GM21367 (cell line): ENCODE results near the gene HOXA13.

Experiments used
- ATAC-seq: cut with Tn5 transposase; IDR thresholded peaks from one replicate; pipeline ENCODE4 v1.9.1; 2021; ENCODE audit not compliant: unreplicated experiment

The HOXA13 gene

DNA sequence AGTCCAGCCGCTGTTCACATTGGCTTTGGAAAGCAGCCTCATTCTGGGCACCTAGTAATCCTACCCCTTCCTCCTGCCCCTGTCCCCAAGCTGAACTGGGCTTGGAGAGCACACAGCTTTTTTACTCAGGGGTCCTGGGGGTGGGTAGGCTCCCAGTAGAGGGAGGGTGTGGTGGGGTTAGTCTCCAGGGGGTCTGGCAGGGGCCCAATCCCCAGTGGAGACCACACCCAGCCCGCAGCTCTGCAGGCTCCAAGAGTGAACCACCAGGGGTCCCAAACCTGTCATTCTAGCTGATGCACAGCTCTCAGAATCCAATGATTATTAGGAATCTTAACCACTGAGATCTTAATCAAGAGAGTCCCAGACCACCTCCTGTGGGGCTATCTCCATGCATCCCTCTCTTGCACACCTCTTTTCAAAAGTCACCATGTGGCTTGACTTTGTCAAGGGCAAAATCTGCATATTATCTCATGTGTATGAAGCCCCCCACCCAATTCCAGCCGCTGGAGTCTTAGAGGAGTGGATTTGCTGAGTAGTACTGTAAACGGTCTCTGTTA, 17.5 kb downstream of the HOXA13 start:
- ATAC-seq, result no peak

GRCh38 chr7:27181795-27182275, 18.1 kb downstream of the HOXA13 start:
- ATAC-seq, result no peak

DNA sequence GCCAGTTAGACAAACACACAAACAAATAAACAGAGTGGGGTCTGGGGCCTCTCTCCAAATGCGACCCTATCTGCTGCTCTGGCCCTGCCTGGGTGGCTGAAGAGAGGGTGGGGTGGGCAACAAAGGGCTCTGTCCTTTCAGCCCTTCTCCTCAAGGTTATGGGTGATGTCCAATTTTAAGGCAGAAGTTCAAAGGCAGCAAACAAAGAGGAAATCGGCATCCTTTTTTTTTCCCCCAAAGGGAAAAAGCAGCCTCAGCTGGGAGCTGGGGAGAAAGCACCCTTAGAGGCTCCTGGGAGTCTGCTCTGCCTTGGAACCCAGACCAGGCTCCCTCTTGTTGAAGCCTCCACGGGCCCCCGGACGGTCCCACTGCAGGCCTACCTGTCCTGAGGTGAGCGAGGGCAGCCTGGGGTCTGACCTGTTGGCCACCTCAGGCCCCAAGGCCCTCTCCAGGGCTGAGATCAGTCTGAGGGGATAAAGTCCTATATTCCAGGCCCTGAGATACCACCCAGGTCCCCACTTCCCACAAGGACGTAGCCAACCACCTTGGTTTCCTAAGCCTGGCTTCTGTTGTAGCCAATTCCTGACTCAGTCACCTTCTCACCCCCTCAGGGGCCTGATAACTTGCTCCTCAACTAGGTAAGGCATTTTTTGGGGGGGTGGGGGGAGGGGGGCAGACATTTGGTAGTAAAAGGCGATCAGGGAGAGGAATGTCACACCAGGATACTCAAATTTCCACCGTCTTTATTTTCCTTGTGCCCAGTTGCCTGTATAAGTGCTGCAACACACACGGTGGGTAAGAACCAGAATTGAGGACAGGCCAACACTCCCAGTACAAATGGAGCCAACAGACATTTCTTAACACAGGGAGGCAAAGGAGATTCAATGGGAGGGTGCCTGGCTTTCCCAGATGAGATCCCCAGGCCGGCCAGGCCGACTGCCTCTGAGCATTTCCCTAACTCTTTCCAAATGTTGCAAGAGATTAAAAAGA, 19.2 kb downstream of the HOXA13 start:
- no peak for ATAC-seq

DNA sequence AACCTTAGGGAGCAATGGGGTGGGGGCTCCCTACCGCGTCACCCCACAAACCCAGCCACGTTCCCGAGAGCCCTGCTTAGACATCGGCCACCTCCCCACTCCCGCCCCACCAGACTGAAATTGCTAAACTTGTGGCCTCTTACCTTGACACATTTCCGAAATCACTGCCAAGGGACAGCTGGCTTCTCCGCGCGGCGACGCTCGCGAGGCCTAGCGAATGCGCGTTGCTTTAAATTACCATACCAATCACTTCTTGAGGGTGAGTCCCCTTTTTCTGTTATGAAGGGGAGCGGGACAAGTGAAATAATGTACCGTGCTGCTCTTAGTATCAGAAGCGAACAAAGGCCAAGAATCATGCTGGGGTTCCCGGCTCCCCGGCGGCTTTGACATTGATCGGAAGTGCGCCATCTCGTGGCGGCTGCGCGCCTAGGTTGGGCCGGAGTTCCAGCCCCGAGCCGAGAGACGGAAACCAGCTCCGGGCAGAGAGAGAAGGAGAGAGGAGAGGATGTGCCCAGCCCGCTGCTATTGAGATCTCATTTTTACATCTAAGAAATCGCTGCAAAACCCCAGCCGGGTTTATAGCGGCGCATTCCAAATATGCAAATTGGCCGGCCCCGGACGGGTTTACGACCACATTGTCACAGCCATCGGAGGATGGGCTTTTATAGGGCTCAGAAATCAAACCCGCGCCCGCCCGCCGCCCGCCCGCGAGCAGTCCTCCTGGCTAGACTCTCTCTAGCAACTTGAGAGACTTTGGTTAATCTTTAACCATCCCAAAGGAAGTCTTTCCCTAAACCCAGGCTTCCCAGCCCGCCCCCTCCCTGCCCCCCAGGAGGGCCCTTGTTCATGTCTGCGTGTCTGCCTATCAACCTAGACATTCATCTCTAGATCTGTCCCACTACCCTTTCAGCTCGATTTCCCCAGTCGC, 20.1 kb downstream of the HOXA13 start:
- ATAC-seq, result no peak

DNA sequence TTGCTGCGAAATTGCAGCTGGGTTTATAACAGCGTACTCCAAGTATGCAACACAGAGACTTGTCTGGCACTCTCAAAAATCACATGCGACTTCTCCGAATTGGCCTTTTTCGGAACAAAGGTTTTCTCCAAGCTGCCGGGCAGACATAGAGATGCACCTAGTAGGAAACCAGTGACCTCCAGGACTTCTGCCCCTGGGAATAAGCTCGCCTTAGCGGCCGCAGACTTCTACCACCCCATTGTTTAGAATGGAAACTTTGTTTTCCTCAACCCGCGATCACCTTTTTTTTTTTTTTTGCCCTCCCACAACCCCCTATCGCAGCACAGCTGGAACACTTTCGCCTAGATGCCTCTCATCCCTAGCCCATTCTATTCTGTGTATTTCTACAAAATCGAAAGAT, 20.9 kb downstream of the HOXA13 start:
- no peak for ATAC-seq

DNA sequence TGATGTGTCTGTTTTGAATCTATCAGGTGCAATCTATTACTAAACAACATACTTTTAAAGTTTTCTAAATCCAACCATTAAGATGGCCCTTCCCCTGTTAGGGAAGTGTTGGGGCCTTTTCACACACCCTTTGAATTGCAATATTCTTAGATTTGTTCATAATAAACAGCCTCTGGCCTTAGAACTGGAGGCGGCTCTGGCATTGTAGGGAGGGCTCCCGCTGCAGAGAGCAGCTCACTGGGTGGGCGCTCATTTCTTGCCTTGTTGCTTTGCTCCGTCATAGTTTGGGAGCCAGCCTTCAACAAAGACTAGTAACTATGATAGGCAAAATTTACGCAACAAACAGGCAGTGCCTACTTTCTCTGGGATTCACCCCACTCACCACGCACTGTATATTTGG, 21.5 kb downstream of the HOXA13 start:
- no peak for ATAC-seq

DNA sequence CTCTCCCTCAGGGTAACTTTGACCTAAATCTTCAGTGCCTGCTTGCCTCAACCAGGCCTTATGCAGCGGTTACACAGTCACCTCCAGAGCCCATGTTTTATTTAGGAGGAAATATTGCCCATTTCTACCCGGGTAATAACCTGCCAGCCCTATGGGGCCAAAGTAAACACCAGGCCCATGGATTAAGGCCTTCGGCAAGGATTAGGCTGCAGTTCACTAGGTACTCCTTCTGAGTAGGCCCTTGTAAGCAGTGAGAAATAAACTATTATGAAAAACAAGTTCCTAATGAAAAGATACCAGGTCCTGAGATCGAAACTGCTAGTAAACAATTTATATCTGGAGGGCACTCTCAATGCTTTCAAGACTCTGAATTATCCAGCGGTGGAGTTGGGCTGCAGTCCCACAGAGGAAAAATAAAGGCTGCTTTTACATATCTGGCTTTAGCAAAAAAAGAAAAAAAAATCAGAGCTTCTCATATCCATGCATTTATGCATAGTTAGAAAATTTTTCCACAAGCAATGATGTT, 22.0 kb downstream of the HOXA13 start:
- no peak for ATAC-seq

DNA sequence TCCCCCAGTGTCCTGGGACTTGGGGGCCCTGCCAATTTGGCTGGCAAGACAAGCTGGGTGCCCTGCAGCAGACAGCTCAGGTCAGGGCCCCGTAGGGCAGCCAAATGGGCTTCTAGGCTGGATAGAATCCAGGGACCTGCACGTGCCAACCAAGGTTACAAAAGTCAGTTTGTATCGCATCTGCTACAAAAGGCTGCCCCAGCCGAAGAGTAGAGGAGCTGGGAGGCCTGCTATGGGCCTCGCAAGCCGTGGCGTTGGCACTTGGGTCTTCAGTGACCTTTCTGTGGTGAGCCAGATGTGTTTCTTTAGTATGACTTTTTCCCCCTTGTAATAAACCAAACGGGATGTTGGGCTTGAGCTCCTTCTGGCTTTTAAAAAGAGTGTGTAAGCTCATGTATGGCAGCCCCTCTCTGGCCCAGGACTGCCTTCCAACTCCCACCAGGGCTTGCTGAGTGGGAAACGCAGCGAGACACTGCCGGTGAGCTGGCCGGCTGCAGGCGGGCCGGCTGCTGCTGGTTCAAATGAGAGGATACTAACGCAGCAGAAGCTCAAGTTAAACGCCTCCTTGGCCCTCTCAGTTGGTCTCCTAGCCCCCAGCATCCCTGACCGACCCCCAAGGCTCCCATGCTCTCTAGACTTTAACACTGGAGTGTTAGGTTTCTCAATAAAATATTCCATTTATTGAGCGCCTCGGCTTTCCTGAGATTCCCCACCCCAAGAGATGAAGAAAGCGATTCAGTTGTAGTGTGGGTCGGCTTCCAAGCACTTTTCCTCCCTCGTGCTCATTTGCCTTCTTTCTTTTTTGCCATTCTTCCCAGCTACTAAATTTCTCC, 22.7 kb downstream of the HOXA13 start:
- no peak for ATAC-seq

DNA sequence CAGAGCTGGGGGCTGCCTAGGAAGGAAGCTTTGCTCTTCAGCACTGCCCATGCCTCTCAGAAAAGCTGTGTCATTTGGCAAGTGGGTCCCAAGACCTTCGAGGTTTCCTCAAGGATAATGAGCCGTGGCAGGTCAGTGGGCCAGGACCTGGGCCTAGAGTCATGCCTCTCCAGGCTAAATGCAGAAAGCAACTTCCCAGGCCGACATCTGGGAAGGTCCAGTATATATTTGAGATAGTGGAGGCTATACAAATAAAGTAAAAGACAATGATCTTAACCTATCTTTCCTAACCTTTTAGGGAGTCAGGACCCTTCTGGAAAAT, 23.4 kb downstream of the HOXA13 start:
- no peak for ATAC-seq

DNA sequence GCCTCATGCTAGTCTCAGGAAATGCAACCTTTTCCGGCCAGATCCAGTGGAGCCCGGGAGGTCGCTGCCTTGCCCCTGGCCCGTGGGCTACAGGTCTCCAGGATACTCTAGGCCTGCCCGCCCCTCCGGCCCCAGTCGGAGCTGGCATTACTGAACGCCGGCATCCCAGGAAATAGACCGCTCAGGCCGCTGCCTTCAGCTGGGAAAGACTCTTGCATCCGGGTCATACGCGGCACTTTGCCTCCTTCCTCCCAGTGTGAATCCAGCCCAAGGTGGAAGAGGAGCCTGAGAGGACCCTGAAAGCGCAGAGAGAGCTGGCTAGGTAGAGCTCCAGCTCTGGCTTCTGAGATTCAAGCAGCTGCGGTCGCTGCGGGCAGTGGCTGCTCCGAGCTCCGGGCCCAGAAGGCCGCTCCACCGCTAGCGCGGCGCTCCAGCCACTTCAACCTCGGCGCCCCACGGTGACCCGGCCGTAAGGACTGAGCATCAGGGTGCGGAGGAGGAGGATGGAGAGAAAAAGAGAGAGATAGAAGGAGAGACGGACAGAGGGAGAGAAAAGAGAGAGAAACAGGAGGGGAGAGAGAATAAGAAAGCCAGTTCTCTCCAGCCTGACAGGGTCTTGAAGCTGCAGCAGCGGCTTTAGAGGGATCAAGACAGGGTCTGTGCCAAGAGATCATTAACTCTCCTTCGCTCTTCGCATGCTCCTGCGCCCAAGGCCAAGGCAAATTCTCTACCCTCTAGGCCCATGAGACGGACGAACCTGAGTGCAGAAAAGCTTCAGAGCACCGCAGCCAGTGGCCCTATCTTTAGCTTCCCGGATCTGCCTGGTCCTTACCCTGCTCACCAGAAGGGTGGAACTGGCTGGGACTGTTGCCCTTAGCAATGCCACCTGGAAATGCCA, 24.0 kb downstream of the HOXA13 start:
- ATAC-seq, result no peak

DNA sequence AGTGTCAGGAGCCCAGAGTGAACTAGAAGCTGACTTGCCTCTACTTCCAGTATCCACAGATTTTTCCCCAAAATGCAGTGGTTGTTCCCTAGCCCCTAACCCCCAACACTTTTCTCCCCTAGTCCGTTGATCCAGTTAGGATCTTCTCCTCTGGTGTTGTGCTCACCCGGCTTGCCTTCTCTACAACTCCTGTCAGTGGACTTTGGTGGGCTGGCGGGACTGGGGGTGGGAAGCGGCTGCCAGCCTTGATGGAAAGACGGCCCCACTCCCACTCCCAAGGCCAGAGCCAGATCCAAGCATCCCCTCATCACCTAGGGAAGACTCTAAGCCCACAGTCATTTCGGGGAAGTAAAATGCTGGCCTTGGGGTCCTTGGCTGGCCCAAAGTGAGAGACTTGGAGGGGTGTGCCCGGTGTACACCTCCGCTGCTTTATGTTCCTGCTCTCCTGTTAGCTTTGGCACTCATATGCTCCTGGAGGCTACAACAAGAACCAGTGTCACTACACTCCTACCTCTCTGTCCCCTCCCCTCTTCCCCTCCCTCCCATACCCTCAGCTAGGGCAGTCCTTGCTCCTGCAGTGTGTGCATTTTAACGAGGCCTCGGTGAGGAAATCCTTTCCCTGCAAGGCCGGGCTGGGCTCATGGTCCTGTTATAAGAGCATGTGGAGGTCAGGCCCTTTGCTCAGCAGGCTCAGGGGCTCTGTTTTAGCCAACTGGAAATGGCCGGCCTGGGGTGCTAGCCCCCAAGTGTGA, 24.8 kb downstream of the HOXA13 start:
- no peak for ATAC-seq

GRCh38 chr7:27173956-27174873, 25.7 kb downstream of the HOXA13 start, which contains the start of gene HOXA10:
HOXA10 (minus strand) TSS chr7:27174320; CDS start chr7:27174306, 14 bp downstream.
- ATAC-seq, result no peak

DNA sequence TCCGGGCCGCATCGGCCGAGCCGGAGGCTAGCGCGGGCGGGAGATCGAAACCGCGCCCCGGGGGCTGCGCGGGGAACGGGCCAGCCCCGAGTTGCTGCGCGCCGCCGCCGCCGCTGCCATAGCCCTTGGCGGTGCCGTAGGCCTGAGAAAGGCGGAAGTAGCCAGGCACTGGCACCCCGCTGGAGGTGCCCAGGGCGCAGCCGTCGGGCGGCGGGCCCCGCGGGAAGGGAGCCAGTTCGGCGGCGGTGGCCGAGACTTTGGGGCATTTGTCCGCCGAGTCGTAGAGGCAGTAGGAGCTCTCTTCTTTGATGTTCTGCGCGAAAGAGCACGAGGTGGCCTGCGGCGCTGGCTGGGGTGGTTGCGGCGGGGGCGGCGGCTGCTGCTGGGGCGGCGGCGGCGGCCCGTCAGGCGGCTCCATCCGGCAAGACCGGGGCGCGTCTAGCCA, 26.4 kb downstream of the HOXA13 start:
- no peak for ATAC-seq

DNA sequence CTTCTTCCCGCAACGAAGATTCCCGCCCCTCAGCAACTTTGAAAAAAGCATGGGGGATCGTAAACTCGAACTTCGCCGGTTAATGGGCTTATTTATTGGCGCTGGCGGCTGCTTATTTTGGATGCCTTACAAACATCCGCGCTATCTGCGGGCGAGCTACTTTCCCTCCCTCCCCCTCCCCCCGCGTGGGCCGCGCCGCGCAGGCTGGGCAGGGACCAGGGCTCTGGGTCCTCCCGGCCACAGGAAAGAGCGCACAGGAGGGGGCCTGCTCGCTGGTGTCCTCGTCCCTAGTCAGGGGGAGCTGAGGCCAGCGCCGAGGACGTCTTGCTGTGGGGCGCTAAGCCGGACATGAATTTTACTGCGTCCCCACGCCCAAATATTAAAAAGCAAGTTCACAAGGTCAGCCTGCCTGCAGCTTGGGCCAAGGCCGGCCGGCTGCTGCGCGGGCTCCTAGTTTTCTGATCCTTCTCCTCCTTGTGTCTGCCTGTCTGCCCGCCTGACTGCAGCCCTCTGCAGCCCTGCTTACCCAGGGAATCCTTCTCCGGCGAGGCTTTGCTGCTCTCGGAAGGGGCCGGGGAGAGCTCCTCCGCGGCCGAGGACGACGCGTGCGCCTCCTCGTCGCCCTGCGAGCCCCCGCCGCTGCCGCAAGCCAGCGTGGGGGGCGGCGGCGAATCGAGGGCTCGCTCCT, 26.9 kb downstream of the HOXA13 start:
- no peak for ATAC-seq

DNA sequence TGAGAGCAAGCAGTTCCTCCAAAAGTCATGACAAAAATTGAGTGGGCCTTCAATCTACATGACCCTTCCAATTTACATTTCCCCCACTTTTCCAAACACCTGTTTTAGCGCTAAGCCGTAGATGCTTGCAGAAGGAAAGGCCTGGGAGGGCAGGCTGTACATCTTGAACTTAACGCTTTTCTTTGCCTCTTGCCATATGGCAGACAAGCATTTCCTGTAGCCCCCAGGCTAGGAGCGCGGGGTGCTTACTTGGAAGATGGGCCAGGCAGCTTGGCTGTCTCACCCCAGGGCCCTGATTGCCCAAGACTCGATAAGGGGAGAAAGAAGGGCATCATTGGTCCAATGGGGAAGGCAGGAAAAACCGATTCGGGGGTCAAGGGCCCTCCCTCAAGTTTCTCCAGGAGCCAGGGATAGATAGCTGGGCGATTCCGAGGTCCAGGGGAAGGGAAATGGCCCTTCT, 27.5 kb downstream of the HOXA13 start:
- ATAC-seq, result no peak

DNA sequence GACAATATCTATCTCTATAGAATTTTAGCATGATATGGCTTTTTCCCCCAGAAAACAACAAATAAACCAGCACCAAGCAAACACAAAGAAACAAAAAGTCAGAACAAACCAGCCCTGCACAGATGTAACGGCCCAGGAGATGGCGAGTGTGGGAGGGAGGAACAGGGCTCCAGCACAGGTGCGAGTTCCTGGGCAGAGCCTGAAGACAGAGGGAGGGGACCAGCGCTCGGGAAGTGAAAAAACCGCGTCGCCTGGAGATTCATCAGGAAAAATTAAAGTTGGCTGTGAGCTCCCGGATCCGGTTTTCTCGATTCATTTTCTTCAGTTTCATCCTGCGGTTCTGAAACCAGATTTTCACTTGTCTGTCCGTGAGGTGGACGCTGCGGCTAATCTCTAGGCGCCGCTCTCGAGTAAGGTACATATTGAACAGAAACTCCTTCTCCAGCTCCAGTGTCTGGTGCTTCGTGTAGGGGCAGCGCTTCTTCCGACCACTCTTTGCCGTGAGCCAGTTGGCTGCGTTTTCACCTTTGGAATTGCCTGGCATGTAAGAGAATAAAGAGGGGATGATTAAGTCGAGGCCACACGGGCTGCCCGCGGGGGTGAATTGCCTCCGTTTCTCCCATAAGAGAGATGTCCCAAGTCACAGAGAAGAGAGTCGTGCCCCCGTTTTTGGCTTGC, 28.1 kb downstream of the HOXA13 start:
- no peak for ATAC-seq
